Measurements from ENCODE around the gene CDYL.

CDYL gene, protein sequence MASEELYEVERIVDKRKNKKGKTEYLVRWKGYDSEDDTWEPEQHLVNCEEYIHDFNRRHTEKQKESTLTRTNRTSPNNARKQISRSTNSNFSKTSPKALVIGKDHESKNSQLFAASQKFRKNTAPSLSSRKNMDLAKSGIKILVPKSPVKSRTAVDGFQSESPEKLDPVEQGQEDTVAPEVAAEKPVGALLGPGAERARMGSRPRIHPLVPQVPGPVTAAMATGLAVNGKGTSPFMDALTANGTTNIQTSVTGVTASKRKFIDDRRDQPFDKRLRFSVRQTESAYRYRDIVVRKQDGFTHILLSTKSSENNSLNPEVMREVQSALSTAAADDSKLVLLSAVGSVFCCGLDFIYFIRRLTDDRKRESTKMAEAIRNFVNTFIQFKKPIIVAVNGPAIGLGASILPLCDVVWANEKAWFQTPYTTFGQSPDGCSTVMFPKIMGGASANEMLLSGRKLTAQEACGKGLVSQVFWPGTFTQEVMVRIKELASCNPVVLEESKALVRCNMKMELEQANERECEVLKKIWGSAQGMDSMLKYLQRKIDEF
- 23.3 reads per million, percentile 50 among the genes with 10 or more reads in this experiment for total RNA-seq

DNA sequence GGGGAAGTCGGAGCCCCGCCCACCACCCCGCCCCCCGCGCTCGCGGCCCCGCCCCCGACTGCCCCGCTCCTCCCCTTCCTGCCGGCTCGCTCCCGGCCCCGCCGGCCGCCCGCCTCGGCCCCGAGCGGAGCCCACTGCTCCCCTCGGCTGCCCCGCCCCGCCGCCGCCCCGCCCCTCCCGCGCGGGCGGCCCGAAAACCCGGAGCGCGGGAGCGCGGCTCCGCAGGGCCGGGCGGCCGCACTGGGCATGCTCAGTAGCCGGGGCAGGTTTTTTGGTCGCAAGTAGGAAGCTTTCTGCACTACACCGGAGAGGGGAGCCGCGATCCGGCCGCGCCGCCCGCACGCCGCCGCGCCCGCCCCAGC is at the start of gene CDYL:
TSS of gene CDYL (plus strand) at position 274 of the 362 bp plus-strand sequence. CDS start 380 bp downstream, outside the sequence.
- DNase-seq, result peak; percentile 74

DNA sequence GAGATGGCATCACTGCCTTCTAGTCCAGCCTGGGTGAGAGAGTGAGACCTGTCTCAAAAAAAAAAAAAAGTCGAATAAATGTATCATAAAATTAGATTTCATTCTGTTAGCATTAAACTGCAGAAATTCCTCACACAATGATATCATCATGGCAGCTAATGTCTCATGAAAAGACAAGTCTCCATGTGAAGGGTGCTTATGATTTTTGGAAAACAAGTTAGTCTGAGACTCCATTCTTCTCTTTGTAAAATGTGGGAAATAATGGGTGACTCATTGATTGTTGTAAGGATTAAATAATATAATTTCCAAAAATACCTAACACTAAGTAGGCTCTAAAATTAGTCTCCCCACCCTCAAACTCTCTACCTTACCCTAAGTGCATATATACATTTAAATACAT is 49.6 kb upstream of the CDYL start:
- no peak for DNase-seq

DNA sequence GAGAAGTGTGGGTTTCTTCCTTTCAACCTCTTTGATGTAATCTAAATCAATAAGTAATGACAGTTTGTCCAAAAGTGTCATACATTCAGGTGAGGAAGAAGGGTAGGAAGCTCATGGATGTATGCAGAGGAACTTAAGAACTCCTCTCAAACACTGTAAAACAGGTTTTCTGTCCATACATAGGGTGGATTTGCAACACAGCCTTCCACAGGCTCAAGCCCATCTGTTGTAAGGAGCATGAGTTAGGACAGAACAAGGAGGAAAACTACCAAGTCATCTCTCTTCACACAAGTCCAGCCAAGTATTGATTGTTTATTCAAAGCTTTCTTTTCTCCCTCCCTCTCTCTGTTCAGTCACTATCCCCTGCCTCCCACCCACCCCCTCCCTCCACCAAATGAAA is 49.0 kb upstream of the CDYL start:
- DNase-seq, result no peak

DNA sequence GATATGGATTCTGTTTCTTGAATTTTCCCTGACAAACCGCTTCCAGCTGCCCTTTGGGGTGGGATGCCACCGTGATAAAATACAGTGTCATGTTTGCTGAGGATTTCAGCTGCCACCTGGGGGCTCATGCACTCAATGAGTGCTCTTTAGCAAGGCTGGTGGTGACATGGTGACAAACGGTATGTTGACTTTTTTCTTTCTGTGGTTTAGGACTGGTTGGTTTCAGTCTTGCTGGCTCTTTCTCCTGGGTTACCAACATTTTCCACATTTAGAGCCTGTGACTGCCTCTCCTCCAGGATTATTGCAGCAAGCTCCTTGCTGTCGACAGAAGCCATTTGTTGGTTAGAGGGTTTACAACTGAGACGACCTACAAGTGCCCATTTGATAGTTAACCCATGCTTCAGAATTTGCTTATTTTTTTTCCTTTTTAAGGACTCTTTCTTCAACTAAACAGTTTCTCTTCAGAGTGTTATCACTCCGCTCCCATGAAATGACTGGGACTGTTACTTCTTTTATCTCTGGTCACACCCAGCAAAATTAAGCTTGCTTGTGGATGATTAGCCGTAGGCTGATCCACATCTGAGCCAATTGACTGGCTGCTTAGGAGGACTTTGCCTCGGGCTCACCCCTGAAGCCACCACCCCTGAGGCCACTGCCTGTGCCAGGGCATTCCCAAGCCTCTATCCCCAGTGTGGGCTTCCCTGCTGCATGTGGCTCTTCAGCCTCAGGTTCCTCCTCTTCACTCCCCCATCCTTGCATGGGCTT is 48.4 kb upstream of the CDYL start:
- no peak for DNase-seq

DNA sequence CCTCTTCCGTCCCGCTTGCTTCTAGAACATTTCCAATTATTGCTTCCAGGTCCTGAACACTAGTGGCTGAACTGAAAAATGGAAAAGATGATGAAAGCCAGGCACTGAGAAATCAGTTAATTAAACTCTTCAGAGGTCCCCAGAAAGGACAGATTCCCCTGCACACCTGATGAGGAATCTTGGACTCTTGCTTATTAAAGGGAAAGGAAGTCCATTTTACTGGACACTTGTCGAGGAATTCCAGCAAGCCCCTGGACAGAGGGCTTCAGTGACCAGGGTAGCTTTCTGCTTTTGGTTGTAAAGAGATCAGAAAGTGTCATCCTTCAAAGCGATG is 47.8 kb upstream of the CDYL start:
- no peak for DNase-seq

DNA sequence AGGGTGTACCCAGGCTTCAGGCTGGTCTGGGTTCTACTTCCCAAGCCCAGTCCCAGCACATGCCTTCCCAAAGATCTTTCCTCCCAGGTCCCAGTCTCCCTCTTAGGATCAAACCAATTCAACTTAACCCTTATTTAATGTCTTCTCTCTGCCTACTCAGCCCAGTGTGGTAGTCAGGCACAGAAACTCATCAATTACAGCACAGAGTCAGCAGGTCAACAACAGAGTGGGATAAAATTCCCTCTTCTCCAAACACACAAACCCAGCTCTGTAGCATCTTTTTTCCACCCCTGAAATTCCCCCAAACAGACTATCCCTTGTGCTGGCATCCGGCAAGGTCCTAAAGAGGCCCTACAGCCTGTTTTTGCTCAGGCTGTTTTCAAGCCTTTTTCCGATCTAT is 47.3 kb upstream of the CDYL start:
- no peak for DNase-seq

DNA sequence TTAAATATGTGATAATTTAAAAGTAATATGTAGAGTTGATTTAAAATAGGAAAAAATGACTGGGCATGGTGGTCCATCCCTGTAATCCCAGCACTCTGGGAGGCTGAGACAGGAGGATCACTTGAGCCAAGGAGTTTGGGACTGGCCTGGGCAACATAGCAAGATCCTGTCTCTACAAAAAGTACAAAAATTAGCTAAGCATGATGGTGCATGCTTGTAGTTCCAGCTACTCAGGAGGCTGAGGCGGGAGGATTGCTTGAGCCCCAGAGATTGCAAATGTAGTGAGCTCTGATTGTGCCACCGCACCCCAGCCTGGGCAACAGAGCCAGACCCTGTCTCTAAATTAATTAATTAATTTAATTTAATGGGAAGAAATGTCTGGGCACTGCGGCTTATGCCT is 44.2 kb upstream of the CDYL start:
- DNase-seq, result no peak

DNA sequence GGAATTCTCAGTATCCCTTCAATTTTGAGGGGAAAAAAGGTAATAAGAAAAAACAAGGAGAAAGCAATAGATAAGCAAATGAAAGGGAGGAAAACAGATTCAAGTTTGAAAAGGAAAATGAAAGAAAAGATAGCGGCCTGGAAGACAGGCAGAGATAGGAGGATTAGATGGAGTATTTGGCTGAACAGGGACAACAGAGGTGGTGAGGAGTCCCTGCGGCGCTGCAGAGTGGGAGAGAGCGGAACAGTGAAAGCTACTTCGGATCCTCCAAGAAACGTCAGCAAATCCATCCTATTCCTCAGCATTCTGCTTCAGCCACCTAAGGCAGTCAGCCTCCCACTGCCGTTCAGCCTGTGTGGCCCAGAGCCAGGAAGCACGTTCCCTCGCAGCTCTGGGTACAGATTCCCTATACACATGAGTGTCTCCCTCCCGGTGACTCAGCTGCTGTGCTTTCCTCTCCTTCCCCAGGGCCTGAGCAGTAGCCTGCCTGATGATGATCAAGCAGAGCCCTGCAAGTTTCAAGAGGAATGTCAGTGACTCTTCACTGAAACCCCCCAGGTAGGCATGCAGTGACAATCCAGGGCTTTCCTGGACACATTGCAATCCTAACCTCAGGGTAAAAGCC is 43.4 kb upstream of the CDYL start:
- DNase-seq, result no peak

DNA sequence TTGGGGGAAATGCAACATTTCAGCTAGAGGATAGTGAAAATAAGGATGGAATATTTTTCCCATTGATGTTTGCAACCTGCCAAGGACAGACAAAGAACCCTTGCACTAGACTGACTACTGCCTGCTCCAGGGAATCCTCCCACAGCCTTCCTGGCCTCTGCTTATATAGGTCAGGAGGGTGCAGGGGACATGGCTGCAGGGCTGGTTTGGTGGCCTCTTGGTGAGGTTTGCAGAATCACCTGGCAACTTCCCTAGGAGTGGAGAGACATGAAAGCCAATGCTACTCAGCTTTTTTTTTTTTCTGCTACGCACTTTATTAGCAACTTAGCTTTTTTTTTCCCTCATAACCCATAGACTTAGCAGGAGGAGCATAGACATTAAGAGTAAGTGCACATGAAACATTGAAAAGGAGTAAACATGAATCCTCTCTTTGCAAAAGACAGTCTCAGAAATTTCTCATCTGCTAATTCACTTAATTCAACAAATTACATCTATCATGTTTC is 39.8 kb upstream of the CDYL start:
- DNase-seq, result no peak

DNA sequence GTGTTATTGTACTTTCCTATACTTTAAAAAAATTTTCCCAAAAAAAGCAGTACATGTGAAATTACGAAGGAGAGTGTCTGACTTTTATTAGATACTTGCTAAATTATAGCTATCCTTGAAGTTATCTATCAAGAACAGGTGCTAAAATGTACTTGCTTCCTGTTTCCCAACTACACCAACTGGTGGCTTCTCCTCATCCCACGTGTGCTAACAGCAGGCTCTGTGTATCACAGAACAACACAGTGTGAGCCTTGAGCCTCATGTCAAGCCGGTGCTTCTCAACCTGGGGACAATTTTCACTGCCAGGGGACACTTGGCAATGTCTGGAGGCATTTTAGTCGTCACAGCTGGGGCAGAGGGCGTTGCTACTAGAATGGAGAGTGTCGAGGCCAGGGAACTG is 36.2 kb upstream of the CDYL start:
- no peak for DNase-seq

DNA sequence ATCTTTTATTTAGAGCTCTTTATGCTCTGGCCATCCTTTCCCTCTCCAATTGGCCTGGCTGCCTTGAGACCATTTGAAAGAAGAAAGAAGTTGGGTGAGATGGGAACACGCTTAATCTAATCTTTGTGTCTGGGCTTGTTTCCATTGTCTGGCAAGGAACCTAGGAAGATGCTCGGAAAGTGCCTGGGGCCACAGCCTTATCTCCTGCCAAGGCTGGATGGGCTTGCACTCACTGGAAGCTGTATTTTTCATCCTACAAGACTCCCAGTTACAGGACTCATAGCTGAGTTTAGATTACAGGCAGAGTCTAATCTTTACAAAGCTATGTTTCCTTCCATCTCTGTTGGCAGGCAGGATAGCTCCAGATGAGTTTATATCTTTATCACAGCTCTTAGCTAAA is 33.1 kb upstream of the CDYL start:
- DNase-seq, result no peak

DNA sequence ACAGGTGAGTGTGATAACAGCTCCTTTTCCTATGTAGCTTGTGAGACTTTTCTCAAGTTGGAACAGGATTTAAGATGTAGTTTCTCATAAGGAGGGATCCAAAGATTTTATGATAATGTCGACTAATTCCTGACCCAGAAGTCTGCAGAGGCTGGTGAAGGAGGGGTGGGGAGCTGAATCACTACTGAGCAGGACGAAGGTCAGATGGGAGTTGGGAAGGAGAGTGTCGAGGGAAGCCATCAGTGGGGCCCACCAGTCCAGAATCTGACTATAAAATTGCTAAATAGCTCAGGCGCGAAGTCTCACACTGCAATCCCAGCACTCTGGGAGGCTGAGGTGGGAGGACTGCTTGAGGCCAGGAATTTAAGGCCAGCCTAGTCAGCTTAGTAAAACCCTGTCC is 32.3 kb upstream of the CDYL start:
- no peak for DNase-seq

DNA sequence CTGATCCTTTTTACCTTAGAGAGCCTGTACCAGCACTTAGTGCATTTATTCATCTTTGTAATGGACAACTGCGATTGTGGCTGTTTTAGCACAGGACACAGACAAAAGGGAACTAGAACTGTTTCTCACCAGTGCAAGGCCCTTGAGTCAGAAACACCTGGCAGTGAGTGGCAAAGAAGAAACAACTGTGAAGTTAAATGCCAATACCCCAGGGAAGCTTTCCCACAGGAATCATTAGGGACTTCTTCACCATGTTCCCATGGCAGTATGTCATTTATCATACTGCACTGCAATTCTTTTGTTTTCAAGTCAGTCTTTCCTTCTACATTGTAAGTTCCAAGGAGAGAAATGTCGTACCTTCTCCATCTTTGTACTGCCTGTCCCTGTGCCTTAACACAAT is 28.6 kb upstream of the CDYL start:
- DNase-seq, result no peak

DNA sequence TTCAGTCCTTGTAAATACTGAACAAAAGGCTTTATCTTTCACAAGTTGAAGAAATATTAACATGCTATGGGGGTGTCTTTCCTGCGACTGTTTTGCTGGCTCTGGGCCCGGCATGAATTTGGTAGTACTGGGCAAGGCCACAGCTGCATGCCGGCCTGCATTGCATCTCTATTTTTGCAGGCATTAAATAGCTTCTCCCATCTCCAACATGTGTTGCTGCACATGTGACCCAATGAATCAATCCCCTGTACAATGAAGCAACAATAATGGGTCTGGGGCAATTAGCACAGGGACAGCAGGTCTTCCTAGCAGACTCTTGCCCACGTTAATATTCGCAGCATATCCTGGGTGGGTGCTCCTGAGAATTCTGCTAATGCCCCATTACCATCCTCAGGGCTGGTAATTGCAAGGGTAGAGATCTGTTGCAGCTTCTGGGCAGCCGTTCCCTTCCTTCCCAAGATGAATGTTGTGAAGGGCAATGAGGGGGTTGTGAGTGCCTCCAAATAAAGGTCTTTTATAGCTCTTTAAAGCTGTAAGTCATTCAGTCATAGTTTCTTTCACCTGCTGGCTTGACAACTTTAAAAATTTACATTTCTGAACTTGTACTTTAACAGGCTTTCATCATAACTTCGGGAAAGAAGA is 24.3 kb upstream of the CDYL start:
- DNase-seq, result no peak

DNA sequence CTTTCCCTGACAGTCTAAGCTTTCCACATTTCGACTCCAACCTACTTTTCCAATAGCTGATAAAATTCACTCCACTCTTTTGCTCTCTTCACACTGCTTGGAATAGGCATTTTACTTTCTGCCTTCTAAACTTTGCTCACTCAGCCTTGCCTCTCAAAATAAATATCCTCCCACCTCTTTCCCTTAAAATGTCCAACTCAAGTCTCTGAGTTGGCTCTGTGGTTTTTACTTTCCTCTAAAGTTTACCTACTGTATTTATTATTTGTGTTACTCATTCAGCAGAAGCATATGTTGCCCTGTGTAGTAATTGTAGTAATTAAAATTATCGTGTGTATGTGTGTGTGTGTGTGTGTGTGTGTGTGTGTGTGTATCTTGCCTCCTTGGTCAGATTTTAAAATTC is 20.0 kb upstream of the CDYL start:
- no peak for DNase-seq

DNA sequence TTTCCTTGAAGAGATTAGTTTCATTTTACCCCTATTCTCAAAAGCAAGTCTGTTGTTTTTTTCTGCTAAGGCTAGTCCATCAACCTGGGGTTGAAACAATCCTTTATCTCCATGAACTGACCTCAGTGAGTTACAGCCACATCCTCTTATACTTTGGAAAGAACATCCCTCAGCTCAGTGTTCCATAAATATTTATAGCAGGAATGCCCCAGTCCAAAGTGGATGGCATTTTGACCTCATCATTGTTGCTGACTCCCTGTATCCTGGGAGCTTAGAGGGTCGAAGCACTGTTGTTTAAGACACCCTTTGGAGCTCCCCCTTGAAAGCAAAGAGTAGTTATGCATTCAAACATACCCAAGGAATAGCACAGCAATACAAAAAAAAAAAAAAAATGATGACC is 16.2 kb upstream of the CDYL start:
- no peak for DNase-seq

DNA sequence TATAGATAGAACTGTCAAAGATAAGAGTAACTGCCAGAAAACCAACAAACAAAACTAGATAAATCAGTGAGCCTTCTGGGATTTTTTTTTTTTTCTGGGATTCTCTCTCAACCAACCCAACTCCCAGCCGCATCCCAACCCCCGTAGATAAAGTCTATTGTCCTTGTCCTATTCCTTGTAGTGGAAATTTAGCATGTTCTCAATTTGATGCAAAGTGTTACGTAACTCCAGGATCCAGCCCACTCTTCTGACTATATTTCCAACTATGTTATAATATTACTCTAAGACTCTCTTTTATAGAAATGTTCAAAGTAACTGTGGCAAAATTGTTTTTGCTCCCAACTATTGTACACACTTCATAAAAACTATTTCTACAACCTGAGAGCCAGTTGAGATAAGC is 15.4 kb upstream of the CDYL start:
- DNase-seq, result no peak

DNA sequence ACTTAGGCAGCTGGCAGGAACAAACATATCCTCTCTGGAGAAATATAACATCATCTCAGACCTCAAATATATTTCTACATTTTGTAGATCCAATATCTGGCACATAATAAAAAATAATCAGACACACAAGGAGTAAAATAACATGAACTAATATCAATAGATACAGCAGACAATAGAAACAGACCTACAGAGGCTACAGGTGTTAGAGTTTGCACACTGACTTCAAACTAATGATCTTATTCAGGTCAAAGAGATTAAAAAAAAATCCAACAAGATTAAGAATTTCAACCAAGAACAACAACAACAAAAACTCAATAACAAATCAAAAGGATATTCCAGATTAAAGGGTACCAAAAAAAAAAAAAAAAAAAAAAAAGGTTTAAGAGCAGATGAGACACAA is 13.9 kb upstream of the CDYL start:
- no peak for DNase-seq

DNA sequence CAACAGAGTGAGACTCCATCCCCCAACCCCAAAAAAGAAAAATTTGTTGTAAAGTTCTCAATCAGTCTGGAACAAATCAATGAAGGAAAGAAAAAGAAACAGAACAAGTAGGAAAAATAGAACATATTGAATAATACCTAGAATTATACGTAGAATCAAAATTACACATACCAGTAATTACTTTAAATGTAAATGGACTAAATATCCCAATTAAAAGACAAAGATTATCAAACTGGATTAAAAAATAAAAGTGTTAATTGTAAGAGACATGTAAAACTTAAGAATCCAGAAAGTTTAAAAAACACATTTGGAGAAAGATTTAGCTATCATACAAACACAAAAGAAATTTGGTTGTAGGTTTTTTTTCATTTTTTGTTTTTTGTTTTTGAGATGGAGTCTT is 12.3 kb upstream of the CDYL start:
- no peak for DNase-seq

DNA sequence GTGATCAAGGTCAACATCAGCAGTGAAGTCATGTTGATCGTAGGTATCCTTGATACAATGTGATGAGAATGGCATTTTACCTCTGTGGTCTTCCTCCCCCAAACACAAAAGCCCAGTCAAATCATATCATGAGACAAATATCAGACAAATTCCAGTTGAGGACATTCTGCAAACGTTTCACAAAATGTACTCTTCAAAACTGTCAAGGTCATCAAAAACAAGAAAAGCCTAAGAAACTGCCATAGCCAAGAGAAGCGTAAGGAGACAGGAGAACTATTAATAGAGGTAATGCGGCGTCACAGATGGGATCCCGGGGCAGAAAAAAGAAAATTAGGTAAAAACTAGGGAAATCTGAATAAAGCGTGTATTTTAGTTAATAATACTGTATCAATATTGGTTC is 7.4 kb upstream of the CDYL start:
- DNase-seq, result no peak

DNA sequence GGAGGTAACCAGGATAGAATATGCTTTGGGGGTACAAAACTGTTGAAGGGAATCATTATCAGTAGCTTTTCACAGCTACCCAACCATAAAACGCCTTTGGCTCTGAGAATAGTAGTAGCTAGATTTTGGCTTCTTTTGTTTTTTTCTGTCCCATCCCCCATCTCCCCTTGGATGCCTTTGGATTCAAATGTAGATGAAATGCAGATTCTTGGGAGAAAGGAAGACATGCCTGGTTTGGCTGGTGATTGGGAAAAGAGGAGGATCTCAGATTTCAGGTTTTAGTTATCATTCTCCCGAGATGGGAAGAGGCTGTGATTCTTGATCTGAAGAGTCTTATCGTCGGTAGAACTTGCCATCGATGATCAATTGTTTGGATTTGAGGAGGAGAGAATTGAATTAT is 3.5 kb upstream of the CDYL start:
- DNase-seq, result no peak

DNA sequence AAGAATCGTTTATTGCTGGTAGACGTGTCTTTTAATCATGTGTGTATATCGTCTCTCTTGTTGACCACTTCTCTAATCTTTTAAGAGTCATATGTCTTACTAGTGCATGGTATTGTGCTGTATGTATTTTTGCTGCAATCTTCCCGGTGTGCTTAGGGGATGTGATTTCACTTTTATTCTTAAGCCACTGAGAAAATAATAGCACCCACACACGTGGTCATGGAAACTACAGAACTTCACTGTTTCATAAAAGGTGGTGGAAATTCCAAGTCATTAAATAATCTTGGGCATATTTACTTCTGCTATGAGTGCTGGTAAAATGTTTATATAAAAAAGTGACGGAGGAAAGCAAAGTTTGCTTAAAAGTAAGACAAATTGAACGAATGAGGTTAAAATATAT is 3.0 kb upstream of the CDYL start:
- no peak for DNase-seq

DNA sequence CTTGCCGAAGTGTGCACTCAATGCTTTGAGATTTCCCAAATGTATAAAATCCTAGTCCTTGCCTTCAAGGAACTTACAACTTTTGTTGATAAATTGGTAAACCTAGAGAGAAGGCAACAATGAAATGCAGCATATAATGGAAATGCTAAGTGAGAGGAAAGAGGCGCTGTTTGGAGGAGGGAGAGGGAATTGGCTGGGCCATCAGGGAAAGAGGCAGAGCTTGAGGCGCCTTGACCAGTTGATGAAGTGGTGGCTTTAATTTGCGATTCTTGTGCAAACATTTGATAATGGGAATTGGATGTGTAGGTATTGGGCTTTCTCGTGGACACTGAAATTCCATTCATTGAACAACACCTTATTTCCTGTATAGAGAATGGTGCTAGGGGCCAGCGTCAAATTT is 1.9 kb upstream of the CDYL start:
- DNase-seq, result no peak

Measured in effector CD4-positive, alpha-beta T cell (primary cell).